HCT116 (cell line): ENCODE measurements around the gene MUSK. TPM values are rescaled to one million over a fixed set of nuclear protein-coding genes. Genes with fewer than 3 reads are reported as not detected.

Experiments
- ATAC-seq: fragments of 200-7000 bp; cut with Tn5 transposase; 2 replicates; pipeline ENCODE4 v1.9.1; 2020; ENCODE audit warnings: mild to moderate bottlenecking, moderate library complexity
- BruUV-seq: library from RNA; stranded (reverse); fragments of 400-500 nt; replicated peaks from 2 replicates; lab custom pipeline; 2021; lab: Mats Ljungman, UMichigan
- CTCF ChIA-PET: fragments of 300-600 bp; sonication (Branson Sonifier 250); formaldehyde crosslinking; loops from one replicate; lab custom pipeline; 2021; ENCODE audit warnings: antibody characterized with exemption; lab: Charles Lee
- POLR2A ChIA-PET: fragments of 300-600, 350-600 bp; sonication (Branson Sonifier 250); formaldehyde crosslinking; loops from one replicate; lab custom pipeline; 2021; ENCODE audit warnings: antibody characterized with exemption; lab: Charles Lee
- RAD21 ChIA-PET, 2 experiments: fragments of 300-600 bp; sonication (Branson Sonifier 250); formaldehyde crosslinking; loops; one replicate each; lab custom pipeline; 2023; ENCODE audit warnings: low total read pairs in 2 of 2; ENCODE audit not compliant: uncharacterized antibody in 2 of 2, unreplicated experiment in 2 of 2, low non-redundant PET in 1 of 2; lab: Charles Lee
- DNase-seq: peaks from one replicate; pipeline ENCODE4 v3.0.0-alpha.2; 2010; ENCODE audit warnings: low read depth, low spot score
- H2AFZ ChIP-seq: fragments of 200-600 bp; shearing (Covaris generic), sonication (generic); 2 replicates; pipeline ENCODE4 v1.6.1; 2017; ENCODE audit warnings: low read depth, mixed run types, mixed read lengths, antibody characterized with exemption, low read length; ENCODE audit not compliant: poor library complexity, severe bottlenecking
- H3K27ac ChIP-seq: 2 replicates; pipeline ENCODE4 v1.5.1; 2012; ENCODE audit warnings: low read depth, low read length
- H3K27me3 ChIP-seq: fragments of 200-600 bp; sonication (generic); 2 replicates; pipeline ENCODE4 v1.6.1; 2016; ENCODE audit warnings: mixed run types, low read length, mixed read lengths; ENCODE audit not compliant: insufficient read depth
- H3K36me3 ChIP-seq, 2 experiments: fragments of 200-500 bp in 1 of 2; fragments of 200-600 bp in 1 of 2; sonication (Bioruptor generic) in 1 of 2; sonication (generic) in 1 of 2; 2 replicates each; pipeline versions ENCODE4 v1.5.1 to v1.6.1; 2014 to 2016; ENCODE audit warnings: low read length in 2 of 2, inconsistent platforms in 1 of 2, mixed read lengths in 1 of 2, mixed run types in 1 of 2; ENCODE audit not compliant: insufficient read depth in 2 of 2, control insufficient read depth in 1 of 2
- H3K4me1 ChIP-seq, 2 experiments: fragments of 200-600 bp in 1 of 2; sonication (generic) in 1 of 2; 2 replicates each; pipeline versions ENCODE4 v1.5.1 to v1.6.1; 2012 to 2017; ENCODE audit warnings: low read length in 2 of 2, inconsistent platforms in 1 of 2, mild to moderate bottlenecking in 1 of 2, mixed read lengths in 1 of 2, mixed run types in 1 of 2, moderate library complexity in 1 of 2; ENCODE audit not compliant: insufficient read depth in 2 of 2, control insufficient read depth in 1 of 2
- H3K4me2 ChIP-seq: fragments of 200-600 bp; sonication (generic); 2 replicates; pipeline ENCODE4 v1.6.1; 2017; ENCODE audit warnings: mixed run types, low read length, mixed read lengths
- H3K4me3 ChIP-seq, 2 experiments: fragments of 200-600 bp in 1 of 2; sonication (generic) in 1 of 2; replicated peaks in 1 of 2; 2 replicates each; pipeline ENCODE4 v1.5.1; 2011 to 2016; ENCODE audit warnings: low read length in 2 of 2, control low read depth in 1 of 2, low read depth in 1 of 2, mild to moderate bottlenecking in 1 of 2, mixed read lengths in 1 of 2, mixed run types in 1 of 2
- H3K79me2 ChIP-seq: fragments of 200-600 bp; sonication (generic); 2 replicates; pipeline ENCODE4 v1.6.1; 2017; ENCODE audit warnings: mild to moderate bottlenecking, mixed run types, low read length, moderate library complexity, mixed read lengths; ENCODE audit not compliant: insufficient read depth
- H3K9ac ChIP-seq: fragments of 200-600 bp; sonication (generic); 2 replicates; pipeline ENCODE4 v1.6.1; 2016; ENCODE audit warnings: low read length, mixed read lengths
- H3K9me2 ChIP-seq: fragments of 200-600 bp; sonication (generic), shearing (Covaris generic); 2 replicates; pipeline ENCODE4 v1.6.1; 2017; ENCODE audit warnings: mixed run types, mild to moderate bottlenecking, moderate library complexity; ENCODE audit not compliant: insufficient read depth
- H3K9me3 ChIP-seq, 2 experiments: fragments of 200-500 bp in 1 of 2; fragments of 200-600 bp in 1 of 2; sonication (Bioruptor generic) in 1 of 2; sonication (generic) in 1 of 2; 2 replicates each; pipeline ENCODE4 v1.6.1; 2014 to 2017; ENCODE audit warnings: low read length in 2 of 2, mixed read lengths in 2 of 2, inconsistent platforms in 1 of 2, low read depth in 1 of 2, mild to moderate bottlenecking in 1 of 2, mixed run types in 1 of 2, moderate library complexity in 1 of 2; ENCODE audit not compliant: control insufficient read depth in 1 of 2, insufficient read depth in 1 of 2
- H4K20me1 ChIP-seq: fragments of 200-600 bp; sonication (generic), shearing (Covaris generic); 2 replicates; pipeline ENCODE4 v1.6.1; 2017; ENCODE audit warnings: mixed run types, mild to moderate bottlenecking, moderate library complexity; ENCODE audit not compliant: insufficient read depth
- CBX3 ChIP-seq: IDR thresholded peaks from 2 replicates; pipeline ENCODE4 v1.6.1; 2012; ENCODE audit warnings: low read depth
- CEBPB ChIP-seq: IDR thresholded peaks from 2 replicates; pipeline ENCODE4 v1.6.1; 2012; ENCODE audit warnings: low read depth
- ELF1 ChIP-seq: IDR thresholded peaks from 2 replicates; pipeline ENCODE4 v1.6.1; 2012; ENCODE audit warnings: low read depth, borderline replicate concordance
- EZH2 ChIP-seq: fragments of 200-600 bp; sonication (generic); IDR thresholded peaks from 2 replicates; pipeline ENCODE4 v1.6.1; 2017; ENCODE audit warnings: antibody characterized with exemption, mixed run types
- EZH2phosphoT487 ChIP-seq: fragments of 200-600 bp; IDR thresholded peaks from 2 replicates; pipeline ENCODE4 v1.6.1; 2018; ENCODE audit warnings: antibody characterized with exemption, borderline replicate concordance
- POLR2A ChIP-seq: IDR thresholded peaks from 2 replicates; pipeline ENCODE4 v1.7.0; 2011; ENCODE audit warnings: borderline replicate concordance; ENCODE audit not compliant: insufficient read depth, insufficient read length; ENCODE audit errors: extremely low read depth
- RAD21 ChIP-seq: IDR thresholded peaks from 2 replicates; pipeline ENCODE4 v1.6.1; 2012; ENCODE audit warnings: low read depth, mild to moderate bottlenecking
- SIN3A ChIP-seq: IDR thresholded peaks from 2 replicates; pipeline ENCODE4 v1.6.1; 2012; ENCODE audit warnings: low read depth
- ZNF274 ChIP-seq: fragments of 200-500 bp; sonication (Bioruptor generic); IDR thresholded peaks from 2 replicates; pipeline ENCODE4 v1.6.1; 2014; ENCODE audit warnings: mild to moderate bottlenecking, low read depth, low read length, inconsistent platforms
- intact Hi-C: fragments of 100-400 bp; cut with micrococcal nuclease; formaldehyde crosslinking; loops from 2 replicates; pipeline ENCODE4 v1.10.0; 2022
- total RNA-seq: library from RNA; stranded (reverse); gene quantifications from one replicate; pipeline ENCODE4 v1.2.1, GENCODE V29; 2021; ENCODE audit not compliant: unreplicated experiment
- TF ChIP-seq, protein P1 (sequence below): IDR thresholded peaks from 2 replicates; pipeline ENCODE4 v1.6.1; 2012; ENCODE audit warnings: low read depth
- TF ChIP-seq, protein P2 (sequence below): IDR thresholded peaks from 2 replicates; pipeline ENCODE4 v1.6.1; 2011; ENCODE audit warnings: mild to moderate bottlenecking, low read length, moderate library complexity; ENCODE audit not compliant: insufficient replicate concordance; ENCODE audit errors: extremely low read depth

MUSK gene
- total RNA-seq, 1 experiment from 2014 or later: not detected

GRCh38 chr9:110650991-110651411 lies 17.6 kb upstream of the MUSK start (continued):
- TF ChIP-seq, protein P1, sequence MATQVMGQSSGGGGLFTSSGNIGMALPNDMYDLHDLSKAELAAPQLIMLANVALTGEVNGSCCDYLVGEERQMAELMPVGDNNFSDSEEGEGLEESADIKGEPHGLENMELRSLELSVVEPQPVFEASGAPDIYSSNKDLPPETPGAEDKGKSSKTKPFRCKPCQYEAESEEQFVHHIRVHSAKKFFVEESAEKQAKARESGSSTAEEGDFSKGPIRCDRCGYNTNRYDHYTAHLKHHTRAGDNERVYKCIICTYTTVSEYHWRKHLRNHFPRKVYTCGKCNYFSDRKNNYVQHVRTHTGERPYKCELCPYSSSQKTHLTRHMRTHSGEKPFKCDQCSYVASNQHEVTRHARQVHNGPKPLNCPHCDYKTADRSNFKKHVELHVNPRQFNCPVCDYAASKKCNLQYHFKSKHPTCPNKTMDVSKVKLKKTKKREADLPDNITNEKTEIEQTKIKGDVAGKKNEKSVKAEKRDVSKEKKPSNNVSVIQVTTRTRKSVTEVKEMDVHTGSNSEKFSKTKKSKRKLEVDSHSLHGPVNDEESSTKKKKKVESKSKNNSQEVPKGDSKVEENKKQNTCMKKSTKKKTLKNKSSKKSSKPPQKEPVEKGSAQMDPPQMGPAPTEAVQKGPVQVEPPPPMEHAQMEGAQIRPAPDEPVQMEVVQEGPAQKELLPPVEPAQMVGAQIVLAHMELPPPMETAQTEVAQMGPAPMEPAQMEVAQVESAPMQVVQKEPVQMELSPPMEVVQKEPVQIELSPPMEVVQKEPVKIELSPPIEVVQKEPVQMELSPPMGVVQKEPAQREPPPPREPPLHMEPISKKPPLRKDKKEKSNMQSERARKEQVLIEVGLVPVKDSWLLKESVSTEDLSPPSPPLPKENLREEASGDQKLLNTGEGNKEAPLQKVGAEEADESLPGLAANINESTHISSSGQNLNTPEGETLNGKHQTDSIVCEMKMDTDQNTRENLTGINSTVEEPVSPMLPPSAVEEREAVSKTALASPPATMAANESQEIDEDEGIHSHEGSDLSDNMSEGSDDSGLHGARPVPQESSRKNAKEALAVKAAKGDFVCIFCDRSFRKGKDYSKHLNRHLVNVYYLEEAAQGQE: no peak
- no peak for TF ChIP-seq CEBPB
- TF ChIP-seq, protein P2, sequence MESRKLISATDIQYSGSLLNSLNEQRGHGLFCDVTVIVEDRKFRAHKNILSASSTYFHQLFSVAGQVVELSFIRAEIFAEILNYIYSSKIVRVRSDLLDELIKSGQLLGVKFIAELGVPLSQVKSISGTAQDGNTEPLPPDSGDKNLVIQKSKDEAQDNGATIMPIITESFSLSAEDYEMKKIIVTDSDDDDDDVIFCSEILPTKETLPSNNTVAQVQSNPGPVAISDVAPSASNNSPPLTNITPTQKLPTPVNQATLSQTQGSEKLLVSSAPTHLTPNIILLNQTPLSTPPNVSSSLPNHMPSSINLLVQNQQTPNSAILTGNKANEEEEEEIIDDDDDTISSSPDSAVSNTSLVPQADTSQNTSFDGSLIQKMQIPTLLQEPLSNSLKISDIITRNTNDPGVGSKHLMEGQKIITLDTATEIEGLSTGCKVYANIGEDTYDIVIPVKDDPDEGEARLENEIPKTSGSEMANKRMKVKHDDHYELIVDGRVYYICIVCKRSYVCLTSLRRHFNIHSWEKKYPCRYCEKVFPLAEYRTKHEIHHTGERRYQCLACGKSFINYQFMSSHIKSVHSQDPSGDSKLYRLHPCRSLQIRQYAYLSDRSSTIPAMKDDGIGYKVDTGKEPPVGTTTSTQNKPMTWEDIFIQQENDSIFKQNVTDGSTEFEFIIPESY: no peak
- TF ChIP-seq EZH2: no peak

DNA sequence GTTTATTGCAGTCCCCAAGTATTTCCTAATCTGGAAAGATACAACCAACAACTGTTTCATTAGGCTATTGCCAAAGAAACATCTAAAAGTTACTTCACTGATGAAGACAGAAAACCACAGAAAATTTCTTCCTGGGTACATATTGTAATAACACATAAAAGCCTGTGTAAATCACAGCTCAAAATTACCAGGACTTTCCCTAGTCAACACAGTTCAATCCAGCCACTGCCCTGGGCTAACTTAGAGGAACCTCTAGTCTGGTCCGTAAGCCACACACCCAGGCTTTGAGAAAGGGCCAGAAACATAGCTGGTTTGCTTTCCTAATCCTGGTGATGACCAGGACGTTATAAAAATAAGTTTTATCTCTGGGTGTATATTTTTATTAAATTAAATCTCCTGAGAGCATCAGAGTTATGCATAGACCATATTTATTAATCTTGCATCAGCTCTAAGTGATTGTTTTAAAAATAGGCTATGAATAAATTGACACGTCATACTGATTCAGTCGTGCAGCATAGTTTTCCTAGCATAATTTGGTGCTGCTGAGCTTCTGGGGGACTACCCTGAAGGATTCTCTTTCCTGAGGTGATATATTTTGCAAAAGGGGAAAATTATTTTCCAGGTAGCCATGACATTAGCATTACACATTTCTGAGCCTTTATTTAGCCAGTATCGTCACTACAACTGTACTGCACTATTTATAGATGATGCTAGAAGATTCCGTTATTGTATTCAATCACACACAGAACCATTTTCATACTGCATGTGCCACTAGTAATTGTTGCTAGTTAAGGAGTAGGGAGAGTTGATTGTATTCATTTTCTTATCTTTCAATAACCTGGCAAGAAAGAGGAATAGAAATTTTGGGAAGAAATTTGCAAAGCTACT lies 12.6 kb upstream of the MUSK start:
- Histone ChIP-seq H3K4me3 (no peak overlapping the region), H3K4me2 (no peak overlapping the region), H3K9me2 (no peaks in the 10 kb centered on the region), H3K79me2 (no peaks in the 10 kb centered on the region), H3K27ac (no peak overlapping the region), H2AFZ (no peak overlapping the region), H3K9ac (no peak overlapping the region), H3K9me3 (no peaks in the 10 kb centered on the region), H3K4me1 (no peaks in the 10 kb centered on the region), H4K20me1 (no peaks in the 10 kb centered on the region), H3K27me3 (no peaks in the 10 kb centered on the region), H3K36me3 (no peaks in the 10 kb centered on the region)
- ChIA-PET POLR2A (no interaction called here), RAD21 (no interaction called here), CTCF (no interaction called here)
- no peak for ATAC-seq
- no TSS peak for BruUV-seq
- DNase-seq: no peak
- intact Hi-C loops: loop anchor here (10.0 kb wide), 1 partner anchor 409 kb away; no protein-coding TSS in a partner anchor
- TF ChIP-seq RAD21 (no peak), POLR2A (no peak), SIN3A (no peak), ZNF274 (no peak), CBX3 (no peak), EZH2phosphoT487 (no peak), EZH2 (no peak), ELF1 (no peak)
